ENCODE measurements around the gene OR2F2. TPM values are rescaled to one million over a fixed set of nuclear protein-coding genes. Genes with fewer than 3 reads are reported as not detected.

OR2F2 gene
- total RNA-seq, 4 donors from 2014 or later, result not detected

- intact Hi-C loops (cut with DNase I; ENCODE audit: low total_unique reads), result no loop called here
- no peaks in the 10 kb centered on the region for H3K36me3 ChIP-seq
- peak; percentile 45 to 46 for DNase-seq
- no peak for TF ChIP-seq CTCF (IDR thresholded peaks at IDR 0.05)
- TF ChIP-seq POLR2A (IDR thresholded peaks at IDR 0.05), result no peak
- peaks cover 0 to 9% of the 10 kb centered on the region in 2 donors for H3K4me1 ChIP-seq
- peak overlapping the region; percentile 61 to 79 for H3K4me3 ChIP-seq
- no peaks in the 10 kb centered on the region for H3K9me3 ChIP-seq
- H3K27ac ChIP-seq, result peak overlapping the region; percentile 95 to 97
- H3K27me3 ChIP-seq, result no peaks in the 10 kb centered on the region
Observed at GRCh38 chr7:143901332-143901667, 33.7 kb upstream of the OR2F2 start.

GRCh38 chr7:143901668-143902331, 33.2 kb upstream of the OR2F2 start, which contains the start of gene TCAF1:
TCAF1 (minus strand) TSS chr7:143902176; CDS start chr7:143876608, 25,568 bp downstream.
- Histone ChIP-seq H3K27ac (peak within 1 kb of the TSS; percentile 95 to 97), H3K4me1 (peaks cover 0 to 10% of the 10 kb centered on the region in 2 donors), H3K36me3 (no peaks in the 10 kb centered on the region), H3K9me3 (no peaks in the 10 kb centered on the region), H3K27me3 (no peaks in the 10 kb centered on the region), H3K4me3 (peak within 1 kb of the TSS; percentile 61 to 79)
- TF ChIP-seq CTCF (IDR thresholded peaks at IDR 0.05) (peak in 3 of 4 experiments; percentile 19 to 33 (median 20)), POLR2A (IDR thresholded peaks at IDR 0.05) (peak; percentile 77 to 85)
- DNase-seq, result peak; percentile 96 to 98
- intact Hi-C loops (cut with DNase I; ENCODE audit: low total_unique reads), result no loop called here

- TF ChIP-seq POLR2A (IDR thresholded peaks at IDR 0.05) (no peak), CTCF (IDR thresholded peaks at IDR 0.05) (no peak)
- Histone ChIP-seq H3K9me3 (no peaks in the 10 kb centered on the region), H3K4me3 (peak overlapping the region; percentile 61 to 79), H3K27me3 (no peaks in the 10 kb centered on the region), H3K4me1 (peaks cover 0 to 10% of the 10 kb centered on the region in 2 donors), H3K27ac (peak overlapping the region; percentile 95 to 97), H3K36me3 (no peaks in the 10 kb centered on the region)
- intact Hi-C loops (cut with DNase I; ENCODE audit: low total_unique reads), result no loop called here
- DNase-seq, result no peak
Observed at GRCh38 chr7:143902332-143902899, 32.6 kb upstream of the OR2F2 start.

- Histone ChIP-seq H3K9me3 (no peaks in the 10 kb centered on the region), H3K4me1 (peaks cover 0 to 14% of the 10 kb centered on the region in 2 donors), H3K27me3 (no peaks in the 10 kb centered on the region), H3K27ac (peak overlapping the region; percentile 79 to 83), H3K4me3 (no peak overlapping the region), H3K36me3 (no peaks in the 10 kb centered on the region)
- no peak for DNase-seq
- TF ChIP-seq CTCF (IDR thresholded peaks at IDR 0.05) (no peak), POLR2A (IDR thresholded peaks at IDR 0.05) (no peak)
- intact Hi-C loops (cut with DNase I; ENCODE audit: low total_unique reads), result no loop called here
Observed at GRCh38 chr7:143905509-143905908, 29.5 kb upstream of the OR2F2 start.

GRCh38 chr7:143906151-143906550, 28.9 kb upstream of the OR2F2 start:
- TF ChIP-seq POLR2A (IDR thresholded peaks at IDR 0.05) (no peak), CTCF (IDR thresholded peaks at IDR 0.05) (no peak)
- no peaks in the 10 kb centered on the region for H3K9me3 ChIP-seq
- DNase-seq, result peak; percentile 47 to 49
- H3K4me1 ChIP-seq, result peaks cover 0 to 14% of the 10 kb centered on the region in 2 donors
- H3K4me3 ChIP-seq, result no peak overlapping the region
- H3K27ac ChIP-seq, result peak overlapping the region; percentile 79 to 83
- H3K27me3 ChIP-seq, result no peaks in the 10 kb centered on the region
- intact Hi-C loops (cut with DNase I; ENCODE audit: low total_unique reads), result no loop called here
- no peaks in the 10 kb centered on the region for H3K36me3 ChIP-seq

All from uterus (tissue), 4 donors.